NT2/D1 (cell line): ENCODE measurements around the gene ADIRF.

ENCODE experiments used
- DNase-seq: peaks from one replicate; pipeline ENCODE4 v3.0.0-alpha.2; 2011; ENCODE audit warnings: low read depth, low spot score
- H3K27me3 ChIP-seq: 2 replicates; pipeline ENCODE4 v1.6.0; 2011; ENCODE audit warnings: mild to moderate bottlenecking; ENCODE audit not compliant: insufficient read length, insufficient read depth
- H3K36me3 ChIP-seq: 2 replicates; pipeline ENCODE4 v1.6.1; 2011; ENCODE audit warnings: mild to moderate bottlenecking, low read length, mixed read lengths; ENCODE audit not compliant: insufficient read depth, insufficient read length
- H3K4me1 ChIP-seq: 2 replicates; pipeline ENCODE4 v1.5.1; 2011; ENCODE audit not compliant: insufficient read depth, insufficient read length
- H3K4me3 ChIP-seq: 2 replicates; pipeline ENCODE4 v1.5.1; 2011; ENCODE audit warnings: low read depth; ENCODE audit not compliant: insufficient read length
- H3K9ac ChIP-seq: 2 replicates; pipeline ENCODE4 v1.6.0; 2011; ENCODE audit warnings: low read depth; ENCODE audit not compliant: insufficient read length
- H3K9me3 ChIP-seq: 2 replicates; pipeline ENCODE4 v1.5.1; 2011; ENCODE audit warnings: mild to moderate bottlenecking, low read length; ENCODE audit not compliant: insufficient read depth
- SUZ12 ChIP-seq: IDR thresholded peaks from 2 replicates; pipeline ENCODE4 v1.6.1; 2011; ENCODE audit not compliant: insufficient read length, insufficient read depth; ENCODE audit errors: extremely low read depth
- YY1 ChIP-seq: IDR thresholded peaks from 2 replicates; pipeline ENCODE4 v1.6.1; 2011; ENCODE audit not compliant: insufficient read length, insufficient read depth
- ZNF274 ChIP-seq: IDR thresholded peaks from 2 replicates; pipeline ENCODE4 v1.6.1; 2011; ENCODE audit warnings: mild to moderate bottlenecking, low read depth, low read length

The ADIRF gene

GRCh38 chr10:86958901-86959736 is 9.2 kb upstream of the ADIRF start:
- no peaks in the 10 kb centered on the region for H3K36me3 ChIP-seq
- TF ChIP-seq ZNF274: no peak
- no peak for TF ChIP-seq SUZ12
- no peak for TF ChIP-seq YY1
- H3K4me1 ChIP-seq: peaks cover 63% of the 10 kb centered on the region
- no peaks in the 10 kb centered on the region for H3K9me3 ChIP-seq
- DNase-seq: no peak
- peak overlapping the region; percentile 64 for H3K9ac ChIP-seq
- no peak overlapping the region for H3K4me3 ChIP-seq
- no peaks in the 10 kb centered on the region for H3K27me3 ChIP-seq

DNA sequence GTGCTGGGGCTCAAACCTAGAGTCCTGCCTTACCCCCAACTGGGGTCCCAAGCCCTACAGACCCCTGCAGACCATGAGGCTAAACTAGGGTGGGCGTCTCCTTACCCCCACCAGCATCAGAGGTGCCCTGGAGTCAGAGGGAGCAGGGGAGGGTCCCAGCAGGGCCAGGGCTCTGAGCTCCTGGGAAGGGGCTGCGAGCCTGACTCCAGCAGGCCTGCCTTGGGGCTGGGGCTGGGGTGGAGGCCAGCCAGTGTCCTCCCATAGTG is 8.6 kb upstream of the ADIRF start:
- no peak overlapping the region for H3K4me3 ChIP-seq
- H3K9me3 ChIP-seq: no peaks in the 10 kb centered on the region
- TF ChIP-seq ZNF274: no peak
- TF ChIP-seq YY1: no peak
- no peak for TF ChIP-seq SUZ12
- DNase-seq: no peak
- no peaks in the 10 kb centered on the region for H3K27me3 ChIP-seq
- peak overlapping the region; percentile 64 for H3K9ac ChIP-seq
- peaks cover 68% of the 10 kb centered on the region for H3K4me1 ChIP-seq
- H3K36me3 ChIP-seq: no peaks in the 10 kb centered on the region

DNA sequence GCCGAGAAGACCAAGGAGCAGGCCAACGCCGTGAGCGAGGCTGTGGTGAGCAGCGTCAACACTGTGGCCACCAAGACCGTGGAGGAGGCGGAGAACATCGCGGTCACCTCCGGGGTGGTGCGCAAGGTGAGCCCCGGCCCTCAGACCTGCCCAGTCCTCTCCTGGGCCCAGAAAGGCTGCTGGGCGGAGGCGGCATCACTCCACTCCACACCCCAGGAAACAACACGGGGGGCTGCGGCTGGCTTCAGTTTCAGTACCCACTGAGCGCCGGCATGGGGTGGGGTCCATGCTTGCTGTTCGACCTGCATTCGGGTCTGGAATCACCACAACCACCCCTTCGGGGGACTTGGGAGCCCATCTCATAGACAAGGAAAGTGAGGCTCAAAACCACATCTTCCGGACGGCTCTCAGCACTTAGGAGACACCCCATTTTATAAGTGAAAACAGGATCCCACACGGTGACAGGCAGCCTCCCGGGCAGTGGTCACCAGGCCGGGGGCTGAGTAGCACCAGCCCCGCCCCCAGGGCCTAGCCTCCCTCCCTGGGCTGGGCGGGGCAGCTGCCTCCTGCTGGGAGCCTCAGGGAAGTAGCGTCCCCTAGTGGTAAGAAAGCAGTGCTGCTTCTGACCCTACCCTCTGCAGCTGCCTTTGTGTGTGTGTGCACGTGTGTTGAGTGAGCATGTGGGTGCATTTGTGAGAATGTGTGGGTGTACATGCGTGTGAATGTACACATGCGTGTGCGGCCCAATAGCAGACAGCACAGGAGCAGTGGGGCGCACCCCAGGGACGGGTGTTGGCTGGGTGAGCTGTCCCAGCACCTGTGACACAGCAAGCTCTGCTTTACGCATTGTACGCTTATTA is 8.0 kb upstream of the ADIRF start:
- Histone ChIP-seq H3K36me3 (no peaks in the 10 kb centered on the region), H3K4me1 (peaks cover 63% of the 10 kb centered on the region), H3K9ac (peak overlapping the region; percentile 64), H3K9me3 (no peaks in the 10 kb centered on the region), H3K27me3 (no peaks in the 10 kb centered on the region), H3K4me3 (no peak overlapping the region)
- no peak for DNase-seq
- TF ChIP-seq SUZ12: no peak
- TF ChIP-seq ZNF274: no peak
- TF ChIP-seq YY1: no peak

DNA sequence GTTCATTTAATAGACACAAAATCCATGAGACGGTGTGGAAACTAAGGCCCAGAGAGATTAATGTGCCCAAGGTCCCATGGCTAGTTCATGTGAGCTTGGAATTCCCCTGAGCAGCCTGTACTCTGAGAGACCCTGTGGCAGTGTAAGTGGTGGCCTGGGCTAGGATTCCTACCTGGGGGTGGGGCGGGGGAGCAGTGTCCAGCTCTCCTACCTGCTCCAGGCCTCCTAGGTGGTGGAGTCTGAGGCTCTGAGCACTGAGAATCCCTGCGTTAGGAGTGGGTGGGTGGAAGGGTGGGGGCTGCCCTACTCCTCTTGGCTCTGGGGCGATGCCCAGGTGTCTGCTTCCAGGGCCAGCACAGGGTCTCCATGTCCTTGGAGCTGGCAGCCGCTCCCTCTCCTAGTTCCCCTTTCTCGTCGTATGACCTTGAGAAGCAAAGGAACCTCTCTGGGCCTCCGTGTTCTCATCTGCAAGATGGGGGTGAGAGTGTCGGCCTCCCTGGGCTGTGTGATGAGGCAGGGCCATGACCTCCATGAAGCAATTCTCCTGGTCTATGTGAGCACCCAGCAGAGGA is 7.3 kb upstream of the ADIRF start:
- no peaks in the 10 kb centered on the region for H3K27me3 ChIP-seq
- no peaks in the 10 kb centered on the region for H3K36me3 ChIP-seq
- H3K4me3 ChIP-seq: no peak overlapping the region
- peak overlapping the region; percentile 50 for H3K9ac ChIP-seq
- H3K4me1 ChIP-seq: peaks cover 57% of the 10 kb centered on the region
- H3K9me3 ChIP-seq: no peaks in the 10 kb centered on the region
- no peak for DNase-seq
- TF ChIP-seq ZNF274: no peak
- no peak for TF ChIP-seq SUZ12

DNA sequence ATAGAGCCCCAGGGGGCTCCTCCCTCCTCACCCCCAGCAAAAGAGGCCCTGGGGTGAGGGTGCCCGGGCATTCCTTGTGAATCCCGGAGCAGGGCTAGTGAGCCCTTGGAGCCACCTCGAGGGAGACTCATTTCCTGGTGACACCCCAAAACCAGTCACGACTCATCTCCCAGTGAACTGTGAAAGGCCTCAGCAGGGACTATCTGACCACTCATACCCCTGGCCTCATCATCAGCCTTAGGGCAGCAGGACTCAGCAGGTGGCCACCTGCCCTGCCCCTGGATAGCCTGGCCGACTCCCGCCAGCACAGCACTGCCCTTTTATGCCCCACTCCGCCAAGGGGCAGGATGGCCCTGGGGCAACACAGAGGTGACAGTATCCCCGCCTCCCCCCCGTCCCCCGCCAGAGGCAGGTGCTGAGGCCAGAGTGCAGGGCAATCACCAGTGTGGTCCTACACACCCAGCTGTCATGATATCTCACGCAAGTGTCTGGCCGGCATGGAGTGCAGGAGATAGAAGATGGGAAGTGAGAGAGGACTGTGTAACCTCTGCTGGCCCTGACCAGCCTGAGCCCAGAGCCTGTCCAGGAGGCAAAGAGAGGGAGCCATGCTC is 6.7 kb upstream of the ADIRF start:
- no peak for TF ChIP-seq SUZ12
- no peak for TF ChIP-seq YY1
- TF ChIP-seq ZNF274: no peak
- H3K9me3 ChIP-seq: no peaks in the 10 kb centered on the region
- H3K36me3 ChIP-seq: no peaks in the 10 kb centered on the region
- no peaks in the 10 kb centered on the region for H3K27me3 ChIP-seq
- DNase-seq: no peak
- H3K9ac ChIP-seq: no peak overlapping the region
- peaks cover 53% of the 10 kb centered on the region for H3K4me1 ChIP-seq
- no peak overlapping the region for H3K4me3 ChIP-seq

DNA sequence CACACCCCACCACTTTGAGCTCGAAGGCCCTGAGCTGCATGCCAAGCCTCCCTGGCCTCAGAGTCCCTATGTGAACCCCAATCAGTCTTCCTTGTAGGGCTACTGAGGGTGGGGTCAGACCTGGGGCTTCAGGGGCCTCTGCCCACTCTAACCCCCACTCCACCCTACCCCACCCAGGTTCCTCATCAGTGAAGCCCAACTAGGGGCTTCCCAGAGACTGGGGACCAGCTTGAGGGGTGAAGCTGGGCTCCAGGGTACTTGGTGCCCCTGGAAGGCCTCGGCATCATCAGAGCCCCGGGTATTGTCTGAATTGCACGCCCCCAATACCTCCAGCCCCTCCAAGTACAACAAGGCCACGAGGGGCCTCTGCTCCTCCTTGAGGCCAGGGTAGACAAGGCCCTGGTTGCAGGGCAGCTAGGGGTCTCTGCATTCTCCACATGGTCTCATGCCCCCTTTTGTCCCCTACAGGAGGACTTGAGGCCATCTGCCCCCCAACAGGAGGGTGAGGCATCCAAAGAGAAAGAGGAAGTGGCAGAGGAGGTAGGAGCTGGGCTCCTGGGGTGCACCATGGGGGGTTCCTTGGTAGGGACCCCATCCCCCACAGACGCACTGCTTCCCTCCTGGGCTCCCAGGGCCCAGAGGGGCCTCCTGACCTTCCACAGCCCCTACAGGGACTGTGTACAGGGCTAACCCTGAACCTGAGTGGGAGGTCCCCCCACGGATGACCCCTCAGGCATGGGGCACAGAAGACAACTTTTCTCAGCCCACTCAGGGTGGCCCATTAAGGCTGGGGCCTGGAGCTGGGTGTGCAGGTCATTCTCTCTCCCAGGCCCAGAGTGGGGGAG is 5.9 kb upstream of the ADIRF start:
- no peak for DNase-seq
- TF ChIP-seq YY1: no peak
- TF ChIP-seq ZNF274: no peak
- no peak for TF ChIP-seq SUZ12
- H3K9me3 ChIP-seq: no peaks in the 10 kb centered on the region
- no peaks in the 10 kb centered on the region for H3K27me3 ChIP-seq
- H3K9ac ChIP-seq: no peak overlapping the region
- no peak overlapping the region for H3K4me3 ChIP-seq
- H3K4me1 ChIP-seq: peaks cover 51% of the 10 kb centered on the region
- no peaks in the 10 kb centered on the region for H3K36me3 ChIP-seq
